Stimulated activated CD4-positive, alpha-beta T cell treated with anti-CD3 and anti-CD28 coated beads, TNF-alpha, amount 100 ng/mL, for 1 hour (primary cell): ENCODE data around the gene MCRIP2.

Source experiments
- DNase-seq, 3 donors: peaks; one replicate each; pipeline ENCODE4 v3.0.0-alpha.2; 2020; ENCODE audit warnings: low read depth in 3 of 3, low spot score in 1 of 3

Gene MCRIP2

GRCh38 chr16:647173-647902, 5.7 kb downstream of the MCRIP2 start:
- DNase-seq, result no peak

- DNase-seq, result peak in 1 of 3 donors; percentile 37
Measured at GRCh38 chr16:648071-648780, 6.6 kb downstream of the MCRIP2 start.

GRCh38 chr16:648781-649589, 7.4 kb downstream of the MCRIP2 start, which contains the start of gene WDR90:
WDR90 (plus strand) TSS chr16:649365; CDS start chr16:649417, 52 bp downstream.
- peak; percentile 78 to 86 (median 80) for DNase-seq

DNA sequence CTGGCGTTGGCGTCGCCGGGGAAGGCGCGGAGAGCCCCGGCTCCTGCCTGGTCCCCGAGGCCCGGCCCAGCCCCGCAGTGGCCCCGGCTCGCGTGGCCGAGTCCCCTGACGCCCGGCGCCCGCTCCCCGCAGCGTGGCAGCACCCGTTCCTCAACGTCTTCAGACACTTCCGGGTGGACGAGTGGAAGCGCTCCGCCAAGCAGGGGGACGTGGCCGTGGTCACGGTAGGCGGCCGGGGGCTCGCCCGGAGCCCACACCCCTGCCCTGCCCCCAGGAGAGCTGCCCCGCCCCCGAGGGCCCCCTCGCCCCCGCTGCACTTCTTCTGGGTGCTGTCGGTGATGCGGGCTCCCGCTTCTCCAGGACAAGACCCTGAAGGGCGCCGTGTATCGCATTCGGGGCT, 8.0 kb downstream of the MCRIP2 start:
- no peak for DNase-seq

DNA sequence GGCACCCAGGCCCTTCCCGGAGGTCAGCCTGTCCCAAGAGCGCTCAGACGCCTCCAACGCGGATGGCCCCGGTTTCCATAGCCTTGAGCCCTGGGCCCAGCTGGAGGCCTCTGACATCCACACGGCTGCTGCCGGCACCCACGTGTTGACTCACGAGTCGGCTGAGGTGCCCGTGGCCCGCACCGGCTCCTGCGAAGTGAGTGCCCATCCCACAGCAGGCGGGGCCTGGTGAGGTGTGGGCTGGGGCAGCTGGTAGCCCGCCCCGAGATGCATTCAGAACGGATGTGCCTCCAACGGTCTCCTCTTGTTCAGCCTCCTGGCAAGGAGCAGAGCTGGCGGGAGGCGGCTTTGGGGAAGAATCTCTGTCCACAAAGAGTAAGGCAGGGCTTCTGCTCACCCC, 10.2 kb downstream of the MCRIP2 start:
- no peak for DNase-seq

GRCh38 chr16:652454-653305, 11.1 kb downstream of the MCRIP2 start:
- DNase-seq, result no peak

- DNase-seq, result no peak
Measured at GRCh38 chr16:654034-654433, 12.4 kb downstream of the MCRIP2 start.

DNA sequence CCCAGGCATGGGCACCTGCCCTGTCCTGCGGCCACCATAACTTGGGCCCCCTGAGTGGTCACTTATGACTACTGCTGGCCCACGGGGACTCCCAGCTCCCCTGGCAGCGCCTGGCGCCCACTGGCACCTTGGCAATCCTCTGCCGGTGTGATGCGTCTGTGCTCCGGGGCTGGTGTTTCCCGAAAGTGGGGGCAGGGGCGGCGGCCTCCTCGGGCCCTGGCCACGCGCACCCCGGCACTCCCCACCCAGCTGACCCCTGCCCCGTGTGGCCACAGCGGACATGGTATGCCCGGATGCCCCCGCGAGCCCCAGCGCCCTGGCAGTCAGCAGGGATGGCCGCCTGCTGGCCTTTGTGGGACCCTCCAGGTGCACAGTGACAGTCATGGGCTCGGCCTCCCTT, 15.9 kb downstream of the MCRIP2 start:
- DNase-seq, result no peak

DNA sequence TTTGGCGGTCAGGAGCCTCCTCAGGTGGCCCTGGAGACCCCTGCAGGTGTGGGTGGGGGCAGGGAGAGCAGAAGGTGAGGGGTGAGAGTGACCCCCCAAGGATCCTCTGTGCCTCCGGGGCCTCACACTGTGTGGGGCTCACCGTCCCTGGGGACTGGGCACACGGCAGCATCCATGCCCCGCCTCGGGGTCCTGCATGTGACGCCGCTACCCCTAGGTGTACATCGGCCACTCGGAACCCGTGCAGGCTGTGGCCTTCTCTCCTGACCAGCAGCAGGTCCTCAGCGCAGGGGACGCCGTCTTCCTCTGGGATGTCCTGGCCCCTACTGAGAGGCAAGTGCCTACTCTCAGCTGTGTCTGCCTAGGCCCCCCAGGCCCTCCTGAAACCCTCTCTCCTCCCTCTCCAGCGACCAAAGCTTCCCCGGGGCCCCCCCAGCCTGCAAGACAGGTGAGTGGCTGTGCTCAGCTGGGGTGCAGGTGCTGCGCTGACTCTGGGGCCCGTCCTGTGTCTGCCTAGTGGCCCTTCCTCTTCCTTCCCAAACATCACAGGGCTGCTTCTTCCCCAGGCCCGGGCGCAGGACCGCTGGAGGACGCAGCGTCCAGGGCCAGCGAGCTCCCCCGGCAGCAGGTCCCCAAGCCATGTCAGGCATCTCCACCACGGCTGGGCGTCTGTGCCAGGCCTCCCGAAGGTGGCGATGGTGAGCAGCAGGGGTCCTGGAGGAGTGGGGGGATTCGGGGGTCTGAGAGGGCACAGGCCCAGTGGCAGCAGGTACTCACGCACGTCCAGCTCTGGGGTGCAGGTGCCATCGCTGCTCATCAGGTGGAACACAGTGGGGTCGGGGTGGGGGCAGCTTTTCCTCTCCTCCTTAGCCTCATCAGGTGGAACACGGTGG, 17.3 kb downstream of the MCRIP2 start:
- no peak for DNase-seq

DNA sequence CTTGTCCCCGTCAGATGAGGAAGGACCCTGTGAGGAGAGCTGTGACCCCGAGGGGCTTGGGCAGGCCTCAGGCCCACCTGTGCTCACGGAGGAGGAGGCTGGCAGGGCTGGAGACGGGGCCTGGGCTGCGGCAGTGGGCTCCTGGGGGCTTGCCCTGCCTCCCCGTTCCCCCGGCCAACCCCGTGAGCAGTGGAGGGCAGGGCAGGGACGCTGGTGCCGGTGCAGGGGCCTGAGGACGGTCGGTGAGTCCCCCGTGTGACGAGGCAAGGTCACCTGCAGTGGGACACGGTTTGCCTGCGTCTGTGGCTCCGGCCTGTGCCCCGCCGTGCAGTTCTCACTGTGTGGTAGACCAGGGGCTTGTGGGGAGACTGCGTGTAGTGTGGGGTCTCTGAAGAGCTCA, 18.0 kb downstream of the MCRIP2 start:
- no peak for DNase-seq

- DNase-seq, result no peak
Measured at GRCh38 chr16:660132-660458, 18.5 kb downstream of the MCRIP2 start.

GRCh38 chr16:660459-661183, 19.0 kb downstream of the MCRIP2 start:
- peak in 2 of 3 donors; percentile 29 to 53 for DNase-seq

DNA sequence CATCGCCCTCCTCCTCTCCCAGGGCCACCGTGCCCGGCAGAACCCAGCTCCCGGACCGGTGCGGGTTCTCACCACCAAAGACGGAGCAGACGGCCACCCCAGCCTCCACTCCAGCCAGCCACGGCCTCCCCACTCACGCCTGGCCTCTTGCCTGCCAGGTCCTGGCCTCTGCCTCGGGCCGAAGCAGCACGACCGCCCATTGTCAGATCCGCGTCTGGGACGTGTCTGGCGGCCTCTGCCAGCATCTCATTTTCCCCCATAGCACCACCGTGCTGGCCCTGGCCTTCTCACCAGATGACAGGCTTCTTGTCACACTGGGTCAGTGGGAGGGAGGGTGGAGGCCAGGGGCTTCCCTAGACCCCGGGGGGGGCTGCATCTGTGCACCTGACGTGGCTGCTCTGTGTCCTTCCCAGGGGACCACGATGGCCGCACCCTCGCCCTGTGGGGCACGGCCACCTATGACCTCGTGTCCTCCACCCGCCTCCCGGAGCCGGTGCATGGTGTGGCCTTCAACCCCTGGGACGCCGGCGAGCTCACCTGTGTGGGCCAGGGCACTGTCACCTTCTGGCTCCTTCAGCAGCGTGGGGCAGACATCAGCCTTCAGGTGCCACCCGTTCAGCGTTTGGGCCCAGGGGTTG, 19.7 kb downstream of the MCRIP2 start:
- no peak for DNase-seq

- no peak for DNase-seq
Measured at GRCh38 chr16:662095-662494, 20.5 kb downstream of the MCRIP2 start.

DNA sequence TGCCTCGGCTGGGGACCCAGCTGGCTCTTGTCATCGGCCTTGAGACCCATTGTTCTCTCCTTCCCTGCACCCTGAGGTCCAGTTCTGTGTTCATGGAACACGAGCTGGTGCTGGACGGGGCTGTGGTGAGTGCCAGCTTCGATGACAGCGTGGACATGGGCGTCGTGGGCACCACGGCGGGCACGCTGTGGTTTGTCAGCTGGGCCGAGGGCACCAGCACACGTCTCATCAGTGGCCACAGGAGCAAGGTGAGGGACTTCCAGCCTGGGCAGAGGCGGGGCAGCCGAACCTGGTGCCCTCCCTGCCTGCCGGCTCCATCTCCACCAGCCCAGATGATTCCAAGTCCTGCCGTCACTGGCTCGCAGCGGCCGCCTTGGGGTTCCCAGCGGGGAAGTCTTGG, 21.0 kb downstream of the MCRIP2 start:
- no peak for DNase-seq

DNA sequence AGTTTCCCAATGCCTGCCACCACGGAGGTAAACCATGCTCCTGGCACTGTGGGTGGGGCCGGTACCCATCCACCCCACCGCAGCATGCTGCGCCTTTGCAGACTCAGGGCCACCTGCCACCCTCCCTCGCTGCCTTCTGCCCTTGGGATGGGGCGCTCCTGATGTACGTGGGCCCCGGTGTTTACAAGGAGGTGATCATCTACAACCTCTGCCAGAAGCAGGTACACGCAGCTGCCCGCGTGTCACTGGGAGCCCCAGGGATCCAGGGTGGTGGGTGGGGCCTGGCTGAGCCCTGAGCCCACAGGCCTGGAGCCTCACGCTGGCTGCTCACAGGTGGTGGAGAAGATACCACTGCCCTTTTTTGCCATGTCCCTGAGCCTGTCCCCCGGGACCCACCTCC, 24.9 kb downstream of the MCRIP2 start:
- no peak for DNase-seq

GRCh38 chr16:667113-667779, 25.6 kb downstream of the MCRIP2 start:
- DNase-seq, result no peak

- DNase-seq, result peak; percentile 77 to 95 (median 87)
Measured at GRCh38 chr16:667780-668518, 26.3 kb downstream of the MCRIP2 start, which contains the start of gene RHOT2. RHOT2 (plus strand) TSS chr16:668132; CDS start chr16:668200, 68 bp downstream.
